Ascending aorta (tissue), 2 donors: ENCODE data around the gene DCPS. TPM values are rescaled to one million over a fixed set of nuclear protein-coding genes. Genes with fewer than 3 reads are reported as not detected.
A peak's percentile ranks its signal among the peaks of the same experiment; 100 is the strongest.
"Not testable (repeated sequence)": the region's sequence is repeated elsewhere in the genome, so short reads cannot be mapped to it uniquely, and the experiment has no call there.

Source experiments
- DNase-seq, 2 donors: peaks; one replicate each; pipeline ENCODE4 v3.0.0-alpha.2; 2019; ENCODE audit warnings: low spot score in 2 of 2
- H3K27ac ChIP-seq, 2 donors: fragments of 200-600 bp; sonication (generic); one replicate each; pipeline ENCODE4 v1.5.1; 2016 to 2017; ENCODE audit warnings: mild to moderate bottlenecking in 1 of 2
- H3K27me3 ChIP-seq: fragments of 200-600 bp; sonication (generic); one replicate; pipeline ENCODE4 v1.5.1; 2017
- H3K36me3 ChIP-seq, 2 donors: fragments of 200-600 bp; sonication (generic); one replicate each; pipeline ENCODE4 v1.5.1; 2016
- H3K4me1 ChIP-seq, 2 donors: fragments of 200-600 bp; sonication (generic); one replicate each; pipeline ENCODE4 v1.5.1; 2016 to 2017; ENCODE audit warnings: mild to moderate bottlenecking in 1 of 2
- H3K4me3 ChIP-seq, 2 donors: fragments of 200-600 bp; sonication (generic); one replicate each; pipeline ENCODE4 v1.5.1; 2016 to 2017; ENCODE audit warnings: mild to moderate bottlenecking in 1 of 2
- H3K9me3 ChIP-seq, 2 donors: fragments of 200-600 bp; sonication (generic); one replicate each; pipeline ENCODE4 v1.5.1; 2016
- intact Hi-C: fragments of 100-400 bp; cut with DNase I; formaldehyde crosslinking; loops from one replicate; pipeline ENCODE4 v1.15.1; 2023
- total RNA-seq: library from RNA; depleted of rRNA; stranded (reverse); fragments of >200 nt; gene quantifications from one replicate; pipeline ENCODE4 v1.1.0, GENCODE V29; 2016
- TF ChIP-seq, protein P1 (sequence below), 3 experiments: fragments of 200-600 bp in 2 of 3; fragments of 450-650 bp in 1 of 3; sonication (generic) in 2 of 3; IDR thresholded peaks; one replicate each; pipeline ENCODE4 v1.5.1; 2016 to 2019; ENCODE audit warnings: antibody characterized with exemption in 3 of 3, mild to moderate bottlenecking in 1 of 3, moderate library complexity in 1 of 3

DCPS gene
- total RNA-seq, 1 donor from 2014 or later, result 19.6 TPM

DNA sequence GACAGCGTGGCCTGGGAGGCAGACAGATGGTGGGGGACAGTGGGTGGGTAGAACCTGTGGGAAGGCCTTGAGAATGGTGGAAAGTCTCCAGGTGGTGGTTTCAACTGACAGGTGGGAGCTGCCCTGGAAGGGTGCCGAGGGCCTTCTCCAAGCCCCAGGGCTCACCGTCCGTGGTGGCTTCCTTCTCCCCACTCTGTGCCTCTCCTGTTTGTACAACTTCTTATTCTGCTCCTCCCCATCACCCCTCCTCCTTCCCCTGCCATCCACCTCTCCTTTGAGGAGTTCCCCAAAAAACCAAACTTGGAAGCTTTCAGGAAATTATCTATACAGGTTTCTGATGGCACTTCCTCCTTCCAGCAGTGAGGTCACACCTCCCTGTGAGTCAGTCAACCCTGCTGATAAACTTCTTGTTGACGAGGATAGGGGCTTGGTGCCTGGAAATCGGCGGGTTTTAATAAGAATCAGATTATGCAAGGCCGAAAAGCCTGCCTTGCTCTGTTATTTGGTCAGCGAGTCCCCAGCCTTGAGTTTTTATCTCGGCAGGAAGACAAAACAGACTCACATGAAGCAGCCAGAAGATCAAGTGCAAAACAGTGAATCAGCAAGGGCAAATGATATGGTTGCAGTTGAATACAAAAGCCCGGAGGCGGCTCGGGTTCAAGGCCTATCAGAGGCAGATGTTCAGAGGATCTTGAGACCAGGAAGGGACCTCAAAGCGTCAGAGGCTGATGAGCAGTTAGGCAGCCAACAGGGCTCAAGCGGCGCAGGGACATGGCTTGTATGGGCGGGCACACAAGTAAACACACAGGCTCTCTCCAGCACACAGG is 42.1 kb downstream of the DCPS start:
- Histone ChIP-seq H3K4me3 (no peak overlapping the region), H3K27ac (peak overlapping the region; percentile 61 to 69), H3K27me3 (no peaks in the 10 kb centered on the region), H3K36me3 (peaks cover 14 to 25% of the 10 kb centered on the region in 2 donors), H3K4me1 (peaks cover 14 to 29% of the 10 kb centered on the region in 2 donors), H3K9me3 (no peaks in the 10 kb centered on the region)
- DNase-seq, result peak in 1 of 2 donors; percentile 78
- TF ChIP-seq, protein P1, sequence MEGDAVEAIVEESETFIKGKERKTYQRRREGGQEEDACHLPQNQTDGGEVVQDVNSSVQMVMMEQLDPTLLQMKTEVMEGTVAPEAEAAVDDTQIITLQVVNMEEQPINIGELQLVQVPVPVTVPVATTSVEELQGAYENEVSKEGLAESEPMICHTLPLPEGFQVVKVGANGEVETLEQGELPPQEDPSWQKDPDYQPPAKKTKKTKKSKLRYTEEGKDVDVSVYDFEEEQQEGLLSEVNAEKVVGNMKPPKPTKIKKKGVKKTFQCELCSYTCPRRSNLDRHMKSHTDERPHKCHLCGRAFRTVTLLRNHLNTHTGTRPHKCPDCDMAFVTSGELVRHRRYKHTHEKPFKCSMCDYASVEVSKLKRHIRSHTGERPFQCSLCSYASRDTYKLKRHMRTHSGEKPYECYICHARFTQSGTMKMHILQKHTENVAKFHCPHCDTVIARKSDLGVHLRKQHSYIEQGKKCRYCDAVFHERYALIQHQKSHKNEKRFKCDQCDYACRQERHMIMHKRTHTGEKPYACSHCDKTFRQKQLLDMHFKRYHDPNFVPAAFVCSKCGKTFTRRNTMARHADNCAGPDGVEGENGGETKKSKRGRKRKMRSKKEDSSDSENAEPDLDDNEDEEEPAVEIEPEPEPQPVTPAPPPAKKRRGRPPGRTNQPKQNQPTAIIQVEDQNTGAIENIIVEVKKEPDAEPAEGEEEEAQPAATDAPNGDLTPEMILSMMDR (IDR thresholded peaks at IDR 0.05), result no peak
- intact Hi-C loops, result no loop called here

DNA sequence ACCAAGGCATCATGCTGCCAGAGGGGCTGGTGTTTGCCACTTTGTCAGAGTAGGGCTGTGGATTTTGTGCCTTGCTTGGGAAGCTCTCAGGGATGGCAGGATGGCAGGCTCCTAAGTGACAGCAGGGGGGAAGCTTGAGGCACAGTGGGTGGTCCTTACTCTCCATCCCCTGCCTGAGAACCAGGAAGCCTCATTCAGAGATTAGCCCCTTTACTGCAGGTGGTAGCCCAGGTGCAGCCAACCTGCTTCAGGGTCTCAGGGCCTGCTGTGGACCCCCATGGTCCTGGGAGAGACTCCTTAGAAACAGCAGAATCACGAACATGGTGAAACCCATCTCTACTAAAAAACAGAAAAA is 42.7 kb downstream of the DCPS start:
- H3K36me3 ChIP-seq, result peaks cover 14 to 25% of the 10 kb centered on the region in 2 donors
- DNase-seq, result no peak
- intact Hi-C loops, result no loop called here
- TF ChIP-seq, protein P1 (IDR thresholded peaks at IDR 0.05), result no peak
- no peaks in the 10 kb centered on the region for H3K9me3 ChIP-seq
- H3K4me1 ChIP-seq, result peaks cover 14 to 35% of the 10 kb centered on the region in 2 donors
- peak overlapping the region; percentile 61 to 69 for H3K27ac ChIP-seq
- no peak overlapping the region for H3K4me3 ChIP-seq
- H3K27me3 ChIP-seq, result no peaks in the 10 kb centered on the region

DNA sequence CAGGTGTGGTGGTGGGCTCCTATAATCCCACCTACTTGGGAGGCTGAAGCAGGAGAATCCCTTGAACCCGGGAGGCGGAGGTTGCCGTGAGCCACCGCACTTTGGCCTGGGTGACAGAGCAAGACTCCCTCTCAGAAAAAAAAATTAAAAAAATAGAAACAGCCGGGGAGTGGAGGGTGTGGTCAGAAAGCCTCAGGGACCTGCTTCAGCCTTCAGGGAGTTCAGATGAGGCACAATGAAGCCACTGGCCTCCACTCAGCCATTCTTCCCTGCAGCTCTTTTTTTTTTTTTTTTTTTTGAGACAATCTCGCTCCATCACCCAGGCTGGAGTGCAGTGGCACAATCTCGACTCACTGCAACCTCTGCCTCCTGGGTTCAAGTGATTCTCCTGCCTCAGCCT is 43.1 kb downstream of the DCPS start:
- intact Hi-C loops, DNase-seq, H3K27me3 ChIP-seq, H3K4me3 ChIP-seq, H3K9me3 ChIP-seq: not testable (repeated sequence)
- Histone ChIP-seq H3K27ac (peak overlapping the region; percentile 61 to 69), H3K36me3 (peaks cover 14 to 25% of the 10 kb centered on the region in 2 donors), H3K4me1 (peaks cover 14 to 39% of the 10 kb centered on the region in 2 donors)

DNA sequence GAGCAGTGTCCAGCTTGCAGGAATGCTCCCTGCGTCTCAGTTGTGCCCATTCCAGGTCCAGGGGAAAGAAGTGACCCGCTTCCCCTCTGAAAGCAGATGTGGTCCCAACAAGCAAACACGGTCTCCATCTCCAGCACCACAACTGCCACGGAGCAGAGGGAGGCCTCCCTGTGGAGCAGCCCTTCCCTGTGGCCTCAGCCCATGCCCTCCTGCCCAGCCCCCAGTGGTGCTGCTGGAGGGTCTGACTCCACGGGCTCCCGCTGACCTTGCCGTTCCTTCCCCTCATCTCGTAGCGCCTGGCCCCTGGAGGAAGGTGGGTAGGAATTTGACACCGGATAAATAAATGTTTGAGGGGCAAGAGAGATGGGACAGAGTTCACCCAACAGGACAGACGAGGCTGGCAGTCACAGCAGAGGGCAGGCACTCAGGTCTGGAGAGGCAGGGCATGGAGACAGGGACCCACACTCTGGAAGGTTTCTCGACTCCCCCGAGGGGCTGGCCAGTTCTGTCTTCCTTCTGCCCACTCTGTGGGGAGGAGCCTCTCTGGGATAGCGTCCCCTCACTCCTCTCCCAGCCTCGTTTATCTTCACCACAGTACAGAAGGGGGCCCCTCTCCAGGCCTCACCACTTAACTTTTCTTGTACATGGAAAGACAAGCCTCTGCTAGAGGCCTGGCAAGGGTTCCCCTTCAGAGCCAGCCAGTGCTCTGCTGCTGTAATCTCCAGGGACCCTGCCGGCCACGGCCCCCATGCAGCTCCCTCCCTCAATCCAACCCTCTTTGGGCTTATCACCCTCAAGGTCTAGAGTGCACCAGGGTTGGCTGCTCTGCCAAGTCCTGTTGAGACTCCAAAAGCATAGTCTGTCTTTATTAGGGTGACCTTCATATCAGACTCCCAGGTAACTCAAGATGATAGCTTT is 44.1 kb downstream of the DCPS start:
- peaks cover 20 to 45% of the 10 kb centered on the region in 2 donors for H3K4me1 ChIP-seq

DNA sequence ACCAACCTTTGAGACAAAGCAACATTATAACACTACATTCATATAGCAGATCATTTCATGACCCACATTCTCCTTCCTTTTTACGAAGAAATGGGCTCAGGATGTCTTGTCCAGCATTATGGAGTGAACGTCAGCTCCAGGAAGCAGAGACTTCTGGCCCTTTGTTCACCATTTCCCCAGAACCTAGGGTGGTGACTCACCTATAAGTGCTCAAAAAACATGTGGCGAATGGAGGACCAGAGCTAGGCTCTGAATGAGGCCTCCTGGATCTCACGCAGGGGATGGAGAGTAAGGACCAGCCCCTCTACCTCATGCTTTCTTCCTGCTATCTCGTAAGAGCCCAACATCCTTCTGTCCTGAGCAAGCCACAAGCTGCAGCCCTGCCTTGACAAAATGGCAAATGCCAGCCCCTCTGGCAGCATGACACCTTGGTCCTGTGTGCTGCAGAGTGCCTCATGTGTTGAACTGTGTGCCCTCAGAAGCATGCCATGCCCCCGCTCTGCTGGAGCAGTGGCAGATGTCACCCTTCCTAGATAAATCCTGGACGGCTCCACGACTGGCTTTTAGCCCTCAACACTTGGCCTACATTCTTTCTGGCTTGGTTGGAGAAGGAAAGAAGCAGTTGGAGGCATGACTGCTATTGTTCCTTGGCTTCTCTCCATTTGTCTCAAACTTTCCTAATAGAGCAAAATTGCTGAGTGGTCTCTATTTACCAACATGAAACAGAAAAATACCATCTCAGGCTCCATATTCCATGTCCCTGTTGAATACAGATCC is 45.1 kb downstream of the DCPS start:
- H3K36me3 ChIP-seq, result peaks cover 4 to 10% of the 10 kb centered on the region in 2 donors

More for the DNA sequence above, 44.1 kb downstream of the DCPS start:
- DNase-seq, result no peak
- H3K36me3 ChIP-seq, result peaks cover 9 to 16% of the 10 kb centered on the region in 2 donors
- intact Hi-C loops, result loop anchor here (2.0 kb wide), 1 partner anchor 37 kb away; no protein-coding TSS in a partner anchor
- no peak overlapping the region for H3K4me3 ChIP-seq
- H3K27ac ChIP-seq, result peak overlapping the region; percentile 44 to 75
- no peaks in the 10 kb centered on the region for H3K27me3 ChIP-seq
- TF ChIP-seq, protein P1 (IDR thresholded peaks at IDR 0.05), result no peak
- H3K9me3 ChIP-seq, result no peaks in the 10 kb centered on the region

More for the DNA sequence above, 45.1 kb downstream of the DCPS start:
- no peaks in the 10 kb centered on the region for H3K9me3 ChIP-seq
- peak overlapping the region; percentile 44 to 75 for H3K27ac ChIP-seq
- no peak overlapping the region for H3K4me3 ChIP-seq
- TF ChIP-seq, protein P1 (IDR thresholded peaks at IDR 0.05), result no peak
- no peak for DNase-seq
- intact Hi-C loops, result loop anchor here (2.0 kb wide), 1 partner anchor 38 kb away; no protein-coding TSS in a partner anchor
- H3K27me3 ChIP-seq, result no peaks in the 10 kb centered on the region
- peaks cover 20 to 47% of the 10 kb centered on the region in 2 donors for H3K4me1 ChIP-seq
